DOHH2 (cell line): ENCODE results near the gene AFG1L.

Source experiments
- CTCF ChIP-seq: fragments of 200-600 bp; sonication (generic); IDR thresholded peaks from one replicate; pipeline ENCODE4 v1.5.1; 2014; ENCODE audit warnings: antibody characterized with exemption, mild to moderate bottlenecking, low read depth, low read length; ENCODE audit not compliant: poor library complexity, severe bottlenecking
- EZH2phosphoT487 ChIP-seq: fragments of 200-600 bp; sonication (generic); IDR thresholded peaks from 2 replicates; pipeline ENCODE4 v1.6.1; 2017; ENCODE audit warnings: borderline replicate concordance, mild to moderate bottlenecking, antibody characterized with exemption, low read length, moderate library complexity, mixed read lengths

- no peak for TF ChIP-seq CTCF
- no peak for TF ChIP-seq EZH2phosphoT487
Measured at GRCh38 chr6:108473197-108473596, 178.3 kb downstream of the AFG1L start.
